HG02852 (cell line): ENCODE measurements around the gene MRPL17.
"Not testable (repeated sequence)": the region's sequence is repeated elsewhere in the genome, so short reads cannot be mapped to it uniquely, and the experiment has no call there.

ENCODE experiments used
- ATAC-seq: cut with Tn5 transposase; IDR thresholded peaks from one replicate; pipeline ENCODE4 v1.9.1; 2021; ENCODE audit warnings: mild to moderate bottlenecking, moderate library complexity; ENCODE audit not compliant: unreplicated experiment

Gene MRPL17

DNA sequence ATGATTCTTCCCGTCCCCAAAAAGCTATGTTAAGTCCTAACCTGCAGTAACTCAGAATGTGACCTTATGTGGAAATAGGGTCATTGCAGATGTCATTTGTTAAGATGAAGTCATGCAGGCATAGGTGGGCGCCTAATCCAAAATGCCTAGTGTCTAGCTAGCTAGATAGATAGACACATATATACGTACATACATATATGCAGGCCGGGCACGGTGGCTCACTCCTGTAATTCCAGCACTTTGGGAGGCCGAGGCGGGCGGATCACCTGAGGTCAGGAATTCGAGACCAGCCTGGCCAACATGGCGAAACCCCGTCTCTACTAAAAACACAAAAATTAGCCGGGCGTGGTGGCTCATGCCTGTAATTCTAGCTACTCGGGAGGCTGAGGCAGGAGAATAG is 928 bp upstream of the MRPL17 start:
- ATAC-seq: not testable (repeated sequence)

DNA sequence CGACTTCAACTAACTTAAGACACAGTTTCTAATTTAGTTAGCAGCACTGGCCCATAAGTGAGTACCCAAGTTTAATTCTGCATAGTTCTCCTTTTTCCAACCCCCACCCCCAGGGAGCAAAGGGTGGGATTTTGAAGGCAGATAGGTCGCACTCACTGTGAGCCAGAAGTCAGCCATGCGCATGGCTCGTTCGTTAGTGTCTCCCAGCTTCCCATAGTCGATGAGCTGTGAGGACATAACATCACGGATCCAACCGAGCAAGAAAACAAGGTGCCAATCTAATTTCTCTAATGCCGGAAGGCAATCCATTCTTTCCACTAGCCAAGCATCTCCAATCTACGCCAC is 577 bp downstream of the MRPL17 start:
- no peak for ATAC-seq

DNA sequence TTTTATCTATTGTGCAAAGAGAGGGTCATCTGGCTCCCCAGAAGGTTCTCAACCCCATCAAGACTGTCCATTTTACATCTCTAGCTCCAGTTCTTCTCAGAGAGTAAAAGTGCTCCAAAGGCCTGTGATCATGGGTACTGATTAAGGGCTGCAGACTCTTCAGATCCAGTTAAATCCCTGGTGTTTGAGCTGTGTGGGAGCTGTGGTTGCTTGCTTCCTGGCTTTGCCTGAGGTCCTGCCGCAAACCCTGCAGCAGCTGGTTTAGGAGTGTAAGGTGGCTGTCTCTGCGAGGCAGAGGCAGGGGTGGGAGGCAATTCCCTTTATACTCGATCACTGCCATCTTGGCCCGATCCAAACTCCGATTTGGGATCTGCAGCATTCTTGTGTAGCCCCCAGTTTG is 1.2 kb downstream of the MRPL17 start:
- ATAC-seq: no peak

DNA sequence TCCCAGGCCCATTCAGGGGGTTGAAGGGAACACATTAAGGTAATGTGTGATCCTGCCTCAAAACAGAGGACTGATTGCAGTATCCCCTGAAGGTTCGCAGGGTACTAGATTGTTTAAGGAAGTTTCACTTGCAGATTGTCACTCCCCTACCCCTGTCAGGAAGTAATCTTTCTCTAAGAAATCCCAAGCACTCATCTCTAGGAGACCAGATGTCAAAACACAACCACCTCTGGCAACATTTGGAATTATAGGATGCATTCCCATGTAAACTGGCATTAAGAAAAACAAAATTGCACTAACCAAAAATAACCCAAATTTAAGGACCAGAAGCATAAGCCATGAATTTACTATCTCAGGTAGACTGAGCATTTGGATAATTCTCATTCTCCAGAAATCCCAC is 1.6 kb downstream of the MRPL17 start:
- ATAC-seq: no peak

DNA sequence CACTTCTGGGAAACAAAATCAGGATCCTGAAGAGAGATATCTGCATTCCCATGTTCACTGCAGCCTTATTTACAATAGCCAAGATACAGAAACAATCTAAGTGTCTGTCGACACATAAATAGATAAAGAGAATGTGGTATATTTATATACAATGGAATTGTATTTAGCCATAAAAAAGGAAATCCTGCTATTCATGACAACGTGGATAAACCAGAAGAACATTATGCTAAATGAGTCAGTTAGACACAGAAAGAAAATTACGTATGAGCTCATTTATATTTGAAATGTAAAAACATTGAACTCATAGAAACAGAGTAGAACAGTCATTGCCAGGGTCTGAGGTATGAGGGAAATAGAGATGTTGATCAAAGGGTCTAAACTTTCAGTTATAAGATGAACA is 6.1 kb downstream of the MRPL17 start:
- ATAC-seq: no peak

DNA sequence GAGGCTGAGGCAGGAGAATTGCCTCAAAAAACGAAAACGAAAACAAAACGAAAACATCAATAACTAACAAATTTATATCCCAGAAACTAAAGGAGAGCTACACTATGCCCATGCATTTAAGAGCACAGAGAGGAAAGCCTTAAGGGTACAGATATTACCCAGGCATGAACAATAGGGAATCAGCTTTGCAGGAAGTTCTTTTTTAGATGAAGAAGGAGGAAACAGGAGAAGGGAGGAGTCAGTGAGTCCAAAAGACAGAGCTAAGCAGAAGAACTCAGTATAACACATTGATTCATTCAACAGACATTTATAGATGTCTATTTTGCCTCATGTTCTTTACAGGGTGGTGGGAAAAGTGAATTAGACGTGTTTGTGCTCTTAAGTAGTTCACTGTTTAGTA is 8.3 kb downstream of the MRPL17 start:
- no peak for ATAC-seq

DNA sequence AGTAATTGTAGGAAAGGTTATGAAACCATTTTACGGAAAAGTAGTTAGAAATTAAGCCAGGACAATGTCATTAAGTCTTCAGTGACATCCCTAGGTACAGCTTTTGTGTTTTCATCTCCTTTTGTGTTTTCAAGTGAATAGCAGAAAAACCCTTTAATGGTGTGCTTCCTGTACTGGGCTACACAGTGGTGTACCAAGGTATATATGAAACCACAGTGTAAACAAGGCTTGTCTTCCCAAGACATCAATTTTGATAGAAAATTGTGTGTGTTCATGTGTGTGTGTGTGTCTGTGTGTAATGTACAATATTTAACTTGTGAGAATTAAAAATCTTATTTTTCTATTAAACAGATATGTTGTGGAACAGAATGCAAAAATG is 8.9 kb downstream of the MRPL17 start:
- no peak for ATAC-seq

DNA sequence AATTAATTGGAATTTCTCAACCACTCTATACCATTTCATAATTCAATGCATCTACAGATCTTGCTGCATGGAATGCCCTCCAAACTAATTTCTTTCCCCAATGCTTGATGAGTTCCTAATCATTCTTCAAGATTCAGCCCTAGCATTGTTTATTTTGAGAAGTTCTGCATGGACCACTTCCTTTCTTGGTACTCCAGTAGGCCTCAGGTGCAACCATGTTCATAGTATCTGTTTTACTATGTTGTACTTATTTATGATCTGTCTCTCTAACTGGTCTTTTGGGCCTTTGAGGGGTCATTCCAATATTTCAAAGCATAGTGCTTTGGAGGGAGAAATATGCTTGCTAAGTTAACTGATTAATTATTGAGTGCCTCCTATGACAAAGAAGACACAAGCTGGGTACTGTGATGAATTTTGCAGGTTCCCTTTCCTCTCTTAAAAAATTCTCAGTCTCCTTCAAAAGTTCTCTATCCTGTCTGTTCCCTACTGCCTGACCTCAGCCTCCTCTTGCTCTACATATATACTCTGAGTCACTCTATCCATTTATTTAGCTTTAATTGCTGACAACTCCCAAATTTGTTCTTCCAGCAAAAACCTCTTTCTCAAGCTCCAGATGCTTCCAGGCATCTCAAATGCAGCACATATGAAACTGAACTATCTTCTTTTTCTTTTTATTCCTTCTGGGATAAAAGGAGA is 9.5 kb downstream of the MRPL17 start:
- ATAC-seq: no peak

DNA sequence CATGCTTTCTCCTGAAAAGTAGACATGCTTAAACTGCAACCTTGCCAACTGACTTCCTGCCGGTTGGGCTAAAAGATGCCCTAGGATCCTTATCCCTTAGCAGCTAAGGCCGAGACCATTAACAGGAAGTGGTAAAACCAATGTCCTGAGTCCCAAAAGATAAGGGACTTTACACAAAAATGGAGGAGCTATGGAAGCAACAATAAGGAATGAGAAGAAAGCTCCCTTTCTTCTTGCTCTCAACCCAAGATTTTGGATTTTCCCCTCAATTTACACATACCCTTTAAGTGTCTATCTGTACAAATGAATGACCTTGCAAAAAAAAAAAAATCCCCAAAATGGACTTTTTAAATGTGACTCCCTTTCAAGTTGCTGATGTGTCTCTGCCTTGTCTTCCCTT is 11.1 kb downstream of the MRPL17 start:
- no peak for ATAC-seq

DNA sequence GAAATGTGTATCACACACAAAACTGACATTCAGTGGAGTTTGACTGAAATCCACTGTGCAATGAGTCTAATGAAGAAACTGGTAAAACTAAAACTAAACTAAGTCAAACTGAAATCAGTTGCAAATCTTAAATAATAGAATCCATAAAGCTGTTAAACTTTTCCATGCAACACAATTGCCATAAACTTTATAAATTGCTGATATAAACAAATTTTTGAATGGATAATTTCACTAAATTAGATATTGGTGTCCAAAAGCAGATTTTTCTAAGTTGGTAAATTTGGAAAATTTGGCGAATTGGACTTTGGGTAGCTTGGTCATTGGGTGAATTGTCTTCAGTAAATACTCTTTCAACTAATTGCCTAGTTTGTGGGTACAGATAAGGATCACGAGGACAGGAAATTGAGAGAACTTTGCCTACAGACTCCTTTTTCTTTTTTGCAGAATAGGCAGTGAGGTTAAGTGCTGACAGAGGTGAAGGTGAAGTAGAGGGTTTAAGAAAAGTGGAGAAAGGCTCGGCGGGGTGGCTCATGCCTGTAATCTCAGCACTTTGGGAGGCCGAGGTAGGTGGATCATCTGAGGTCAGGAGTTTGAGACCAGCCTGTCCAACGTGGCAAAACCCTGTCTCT is 12.8 kb downstream of the MRPL17 start:
- no peak for ATAC-seq

DNA sequence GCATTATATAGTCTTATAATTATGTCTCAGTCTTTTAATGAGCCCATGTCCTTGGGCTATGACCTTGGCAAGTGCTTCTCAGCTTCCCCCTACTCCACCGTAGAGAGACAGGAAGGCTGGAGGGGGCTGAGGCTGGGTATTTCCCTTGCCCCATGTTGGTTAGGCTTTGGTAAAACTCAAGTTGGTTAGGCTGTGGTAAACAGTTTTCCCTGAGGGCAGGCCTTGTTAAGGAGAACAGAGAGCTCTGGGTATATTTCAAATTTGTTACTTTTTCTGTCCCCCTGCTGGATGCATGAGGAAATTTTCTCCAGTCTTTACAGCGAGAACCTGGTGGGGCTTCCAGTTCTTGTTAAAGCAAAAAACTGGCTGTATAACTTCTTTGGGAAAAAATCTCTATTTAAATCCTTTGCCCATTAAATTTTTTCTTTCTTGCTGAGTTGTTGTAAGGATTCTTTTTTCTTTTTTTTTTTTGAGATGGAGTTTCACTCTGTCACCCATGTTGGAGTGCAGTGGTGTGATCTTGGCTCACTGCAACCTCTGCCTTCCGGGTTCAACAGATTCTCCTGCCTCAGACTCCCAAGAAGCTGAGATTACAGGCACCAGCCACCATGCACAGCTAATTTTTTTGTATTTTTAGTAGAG is 15.3 kb downstream of the MRPL17 start:
- ATAC-seq: no peak

DNA sequence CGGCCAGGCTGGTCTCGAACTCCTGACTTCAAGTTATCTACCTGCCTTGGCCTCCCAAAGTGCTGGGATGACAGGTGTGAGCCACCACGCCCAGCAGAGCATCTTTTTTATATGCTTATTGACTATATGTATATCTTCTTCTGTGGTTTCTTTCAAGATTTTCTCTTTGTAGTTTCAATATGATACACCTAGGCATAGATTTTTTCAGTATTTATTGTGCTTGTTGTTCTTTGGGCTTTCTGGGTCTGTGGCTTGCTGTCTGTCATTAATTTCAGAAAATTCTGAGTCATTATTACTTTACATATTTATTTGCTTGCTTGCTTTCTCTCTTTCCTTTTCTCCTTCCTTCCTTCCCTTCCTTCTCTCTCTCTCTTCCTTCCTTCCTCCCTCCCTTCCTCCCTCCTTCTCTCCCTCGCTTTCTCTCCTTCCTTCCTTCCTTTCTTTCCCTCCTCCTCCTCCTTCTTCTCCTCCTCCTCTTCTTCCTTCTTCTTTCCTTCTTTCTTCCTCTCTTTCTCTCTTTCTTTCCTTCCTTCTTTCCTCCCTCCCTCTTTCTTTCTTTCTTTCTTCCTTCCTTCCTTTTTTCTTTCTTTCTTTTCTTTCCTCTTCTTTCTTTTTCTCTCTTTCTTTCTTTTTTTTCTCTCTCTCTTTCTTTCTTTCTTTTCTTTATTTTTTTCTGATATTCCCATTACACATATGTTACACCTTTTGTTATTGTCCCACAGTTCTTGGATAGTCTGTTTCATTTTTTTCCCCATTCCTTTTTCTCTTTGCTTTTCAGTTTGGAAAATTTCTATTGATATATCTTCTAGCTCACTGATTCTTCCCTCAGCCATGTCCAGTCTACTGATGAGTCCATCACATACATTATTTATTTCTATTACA is 16.6 kb downstream of the MRPL17 start:
- ATAC-seq: no peak

DNA sequence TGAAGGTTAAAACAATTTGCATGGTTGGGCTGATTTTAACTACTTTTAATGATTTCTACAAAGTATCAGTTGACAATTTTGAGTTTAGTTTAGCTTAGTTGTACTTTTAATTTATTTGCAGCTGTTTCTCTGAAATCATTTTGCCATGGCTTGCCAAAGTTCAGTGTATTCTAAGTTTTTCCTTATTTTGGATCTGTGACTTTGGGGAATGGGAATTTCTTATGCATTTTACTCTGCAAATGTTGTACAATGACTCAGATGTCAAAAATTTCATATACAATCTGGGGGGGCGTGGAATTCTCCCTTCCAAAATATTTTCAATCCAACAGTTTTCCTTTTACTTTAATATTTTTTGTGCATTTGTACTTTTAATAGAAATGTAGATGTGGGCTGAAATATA is 18.6 kb downstream of the MRPL17 start:
- ATAC-seq: no peak

DNA sequence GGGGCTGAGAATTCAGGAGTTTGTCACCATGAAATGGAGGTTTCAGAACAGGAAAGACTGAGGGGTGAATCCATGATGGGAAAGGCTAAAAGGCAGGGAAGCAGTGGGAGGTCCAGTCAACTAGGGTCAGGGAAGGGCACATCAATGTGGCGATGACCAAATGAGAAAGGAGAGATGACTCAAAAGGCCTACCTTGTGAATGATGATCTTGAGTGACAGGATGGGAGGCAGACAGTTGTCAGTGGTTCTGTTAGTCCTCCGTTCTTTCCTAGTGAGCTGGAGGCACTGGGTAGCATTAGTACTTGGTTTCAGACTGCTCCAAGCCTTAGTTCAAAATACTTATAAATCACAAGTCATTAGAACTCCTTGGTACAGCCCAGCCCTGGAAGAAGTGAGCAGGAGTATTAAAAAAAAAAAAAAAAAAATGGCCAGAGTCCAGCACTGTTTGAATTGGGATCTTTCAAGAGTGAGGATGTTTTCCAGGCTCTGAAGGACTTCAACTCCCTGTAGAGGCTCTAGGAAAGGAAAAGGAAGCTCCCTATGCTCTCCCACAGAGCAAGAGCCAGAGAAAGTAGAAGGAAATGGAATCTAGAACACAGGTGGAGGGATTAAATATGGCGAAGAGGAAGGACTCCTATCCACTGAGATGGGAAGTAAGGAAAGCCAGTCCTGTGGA is 19.2 kb downstream of the MRPL17 start:
- ATAC-seq: no peak

DNA sequence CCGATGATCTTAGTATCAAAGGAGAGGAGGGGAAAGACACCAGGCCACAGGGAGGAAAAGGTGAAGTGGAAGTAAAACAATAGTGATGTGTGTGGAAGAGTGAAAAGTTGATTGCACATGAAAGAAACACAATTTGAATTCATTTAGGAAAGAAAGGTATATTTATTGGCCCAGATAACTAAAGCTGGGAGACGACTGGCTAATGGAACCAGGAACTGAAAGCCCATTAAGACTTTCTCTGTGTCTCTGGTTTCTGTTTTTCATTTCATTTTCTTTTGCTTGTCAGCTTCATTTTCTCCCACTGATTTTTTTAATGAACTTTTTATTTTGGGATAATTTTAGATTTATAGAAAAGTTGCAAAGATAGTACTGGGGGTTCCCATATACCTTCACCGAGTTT is 22.4 kb downstream of the MRPL17 start:
- ATAC-seq: no peak

DNA sequence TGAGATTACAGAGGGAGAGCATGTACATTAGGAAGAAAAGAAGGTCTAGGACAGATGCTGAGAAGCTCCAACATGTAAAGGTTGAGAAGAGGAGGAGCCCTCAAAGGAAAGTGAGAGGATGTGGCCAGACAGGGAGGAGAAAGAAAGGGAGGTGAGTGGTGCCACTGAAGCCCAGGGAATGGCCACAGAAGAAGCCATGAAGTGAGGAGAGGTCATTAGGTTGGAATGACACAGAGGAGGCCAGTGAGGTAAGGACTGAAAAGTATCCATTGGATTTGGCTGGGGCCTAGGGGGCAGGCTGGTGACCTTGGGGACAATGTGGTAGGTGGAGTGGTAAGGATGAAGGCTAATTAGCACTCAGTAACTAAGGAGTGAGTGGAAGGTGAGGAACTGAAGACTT is 24.5 kb downstream of the MRPL17 start:
- ATAC-seq: no peak

DNA sequence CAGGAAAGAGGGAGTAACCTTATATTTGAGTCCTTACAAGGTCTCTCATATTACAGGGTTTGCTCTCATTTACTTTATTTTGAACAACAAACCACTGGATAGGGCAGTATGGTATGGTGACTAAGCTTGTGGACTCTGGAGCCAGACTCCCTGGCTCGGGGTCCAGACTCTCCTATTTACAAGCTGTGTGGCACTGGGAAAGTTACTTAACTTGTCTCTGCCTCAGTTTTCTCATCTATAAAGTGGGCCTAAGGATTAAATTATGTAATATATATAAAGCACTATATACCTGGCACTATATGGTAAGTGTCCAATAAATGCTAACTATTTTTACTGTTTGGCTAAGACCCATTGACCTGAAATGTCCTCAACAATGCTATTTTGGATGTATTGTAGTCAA is 25.8 kb downstream of the MRPL17 start:
- ATAC-seq: no peak

DNA sequence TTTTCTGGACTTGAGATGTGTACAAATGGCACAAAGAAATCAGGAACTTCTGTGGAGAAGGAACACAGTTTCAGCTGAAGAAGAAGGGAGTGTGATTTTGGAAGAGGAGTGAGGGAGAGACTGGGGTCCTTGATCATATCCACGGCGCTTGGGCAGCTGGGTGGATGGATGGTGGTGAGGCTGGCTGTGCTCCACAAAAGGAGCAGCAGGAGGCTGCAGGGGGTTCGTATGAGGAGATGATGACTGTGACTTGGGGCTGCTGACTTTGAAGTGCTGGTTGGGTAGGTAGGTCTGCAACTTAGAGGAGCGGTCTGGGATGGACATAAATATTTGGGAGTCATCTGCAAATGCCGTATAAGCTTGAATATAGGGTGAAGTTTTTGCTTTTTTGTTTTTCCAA is 26.2 kb downstream of the MRPL17 start:
- ATAC-seq: no peak

DNA sequence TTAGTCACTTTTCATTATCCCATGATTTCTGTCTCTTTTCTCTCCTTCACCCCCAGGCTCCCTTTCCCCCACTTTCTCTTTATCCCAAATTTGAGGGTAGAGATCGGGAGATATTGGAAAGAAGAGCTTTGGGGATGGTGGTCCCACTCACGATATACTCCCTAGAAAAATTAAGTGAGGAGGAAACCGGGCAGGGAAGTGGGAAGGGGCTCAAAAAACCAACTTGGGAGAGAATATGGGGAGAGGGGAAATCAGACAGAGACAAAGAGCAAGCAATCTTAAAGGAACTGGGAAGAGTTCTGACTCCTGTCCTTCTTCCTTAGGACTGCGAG is 26.6 kb downstream of the MRPL17 start:
- ATAC-seq: no peak

DNA sequence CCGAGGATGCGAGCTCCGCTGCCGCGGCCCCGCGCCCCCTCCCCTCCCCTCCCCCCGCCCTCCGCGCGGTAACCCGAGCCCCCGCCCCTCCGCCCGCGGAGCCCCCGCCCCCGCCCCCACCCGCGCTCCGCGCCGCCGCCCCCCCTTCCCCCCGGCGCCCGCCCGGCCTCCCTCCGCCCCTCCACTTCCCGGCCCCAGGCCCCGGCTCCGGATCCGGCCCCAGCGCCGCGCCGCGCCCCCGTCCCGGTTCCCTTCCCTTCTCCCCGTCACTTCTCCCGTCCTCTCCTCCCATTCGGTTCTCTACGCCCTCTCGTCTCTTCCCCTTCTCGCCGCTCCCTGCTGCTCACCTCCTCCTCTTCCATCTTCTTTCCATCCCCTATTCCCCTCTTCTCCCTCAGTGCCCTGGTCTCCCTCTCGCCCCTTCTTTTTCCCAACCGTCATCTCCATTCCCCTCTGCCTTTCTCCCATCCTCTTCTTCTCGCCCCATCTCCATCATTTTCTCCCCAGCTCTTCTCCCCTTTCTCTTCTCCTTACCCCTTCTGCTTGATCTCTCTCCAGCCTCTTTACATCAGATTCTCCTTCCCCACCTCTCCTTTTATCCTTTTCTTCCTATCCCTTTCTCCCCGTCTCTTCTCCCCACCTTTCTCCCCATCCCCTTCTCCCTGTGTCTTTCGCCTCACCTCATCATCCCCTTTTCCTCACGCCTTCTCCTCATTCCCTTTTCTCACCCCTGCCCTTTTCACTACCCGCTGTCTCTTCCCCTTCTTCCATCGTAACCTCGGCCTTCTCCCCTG is 27.2 kb downstream of the MRPL17 start, which contains the start of gene DCHS1:
Gene DCHS1, minus strand, starts transcription at position 20 of the 794 bp plus-strand sequence. CDS start 14,196 bp downstream, outside the sequence.
- no peak for ATAC-seq
